H9 (cell line): ENCODE results near the gene CLK3. TPM values are rescaled to one million over a fixed set of nuclear protein-coding genes. Genes with fewer than 3 reads are reported as not detected.
A peak's percentile ranks its signal among the peaks of the same experiment; 100 is the strongest.

ENCODE experiments used
- DNase-seq: peaks from one replicate; pipeline ENCODE4 v3.0.0-alpha.2; 2017
- H2AFZ ChIP-seq: one replicate; pipeline ENCODE4 v1.6.1; 2013; ENCODE audit warnings: mild to moderate bottlenecking, low read length, control low read depth, moderate library complexity
- H2AK5ac ChIP-seq: 2 replicates; pipeline ENCODE4 v1.6.1; 2013; ENCODE audit warnings: low read length, control low read depth, mixed read lengths; ENCODE audit not compliant: insufficient read length
- H2BK120ac ChIP-seq: one replicate; pipeline ENCODE4 v1.6.1; 2013; ENCODE audit warnings: low read depth, mild to moderate bottlenecking, low read length, control low read depth, inconsistent platforms; ENCODE audit not compliant: poor library complexity, severe bottlenecking
- H2BK12ac ChIP-seq: 2 replicates; pipeline ENCODE4 v1.6.1; 2013; ENCODE audit warnings: low read length, control low read depth, mixed read lengths, low read depth; ENCODE audit not compliant: insufficient read length
- H2BK15ac ChIP-seq: 2 replicates; pipeline ENCODE4 v1.6.1; 2013; ENCODE audit warnings: low read depth, low read length, control low read depth
- H2BK20ac ChIP-seq: one replicate; pipeline ENCODE4 v1.6.1; 2013; ENCODE audit warnings: low read depth, mild to moderate bottlenecking, low read length, control low read depth, inconsistent platforms; ENCODE audit not compliant: poor library complexity, severe bottlenecking
- H2BK5ac ChIP-seq: 2 replicates; pipeline ENCODE4 v1.6.1; 2013; ENCODE audit warnings: low read length, control low read depth, mixed read lengths; ENCODE audit not compliant: insufficient read length
- H3K14ac ChIP-seq: 2 replicates; pipeline ENCODE4 v1.6.1; 2013; ENCODE audit warnings: low read length, control low read depth; ENCODE audit not compliant: insufficient read depth
- H3K18ac ChIP-seq: 2 replicates; pipeline ENCODE4 v1.6.1; 2013; ENCODE audit warnings: low read depth, mild to moderate bottlenecking, mixed read lengths, low read length, control low read depth; ENCODE audit not compliant: insufficient read length
- H3K23ac ChIP-seq: 2 replicates; pipeline ENCODE4 v1.6.1; 2013; ENCODE audit warnings: low read length, control low read depth, mixed read lengths, low read depth; ENCODE audit not compliant: insufficient read length
- H3K23me2 ChIP-seq: 2 replicates; pipeline ENCODE4 v1.6.1; 2013; ENCODE audit warnings: low read depth, mild to moderate bottlenecking, mixed read lengths, low read length, control low read depth; ENCODE audit not compliant: insufficient read length, poor library complexity, severe bottlenecking
- H3K27ac ChIP-seq: 2 replicates; pipeline ENCODE4 v1.5.1; 2013; ENCODE audit warnings: low read length, control low read depth, mixed read lengths, low read depth; ENCODE audit not compliant: insufficient read length
- H3K27me3 ChIP-seq: 2 replicates; pipeline ENCODE4 v1.6.1; 2013; ENCODE audit warnings: low read length, control low read depth, inconsistent platforms; ENCODE audit not compliant: insufficient read depth
- H3K4ac ChIP-seq: 2 replicates; pipeline ENCODE4 v1.6.1; 2013; ENCODE audit warnings: low read depth, mild to moderate bottlenecking, control low read depth, inconsistent platforms, low read length, moderate library complexity
- H3K4me1 ChIP-seq: 2 replicates; pipeline ENCODE4 v1.6.1; 2013; ENCODE audit warnings: low read length, control low read depth, inconsistent platforms; ENCODE audit not compliant: insufficient read depth
- H3K4me2 ChIP-seq: 2 replicates; pipeline ENCODE4 v1.6.1; 2013; ENCODE audit warnings: low read length, control low read depth, mixed read lengths; ENCODE audit not compliant: insufficient read length, insufficient read depth
- H3K56ac ChIP-seq: 2 replicates; pipeline ENCODE4 v1.6.1; 2013; ENCODE audit warnings: low read depth, mild to moderate bottlenecking, mixed read lengths, low read length, control low read depth; ENCODE audit not compliant: insufficient read length
- H3K79me1 ChIP-seq: 2 replicates; pipeline ENCODE4 v1.6.1; 2013; ENCODE audit warnings: low read depth, mild to moderate bottlenecking, moderate library complexity, low read length, control low read depth, inconsistent platforms; ENCODE audit not compliant: insufficient read depth, poor library complexity, severe bottlenecking
- H3K79me2 ChIP-seq: 2 replicates; pipeline ENCODE4 v1.6.1; 2013; ENCODE audit warnings: low read length, control low read depth, inconsistent platforms; ENCODE audit not compliant: insufficient read depth
- H3K9ac ChIP-seq: 2 replicates; pipeline ENCODE4 v1.6.1; 2013; ENCODE audit warnings: low read length, control low read depth, mixed read lengths; ENCODE audit not compliant: insufficient read length; ENCODE audit errors: extremely low read depth
- H3K9me3 ChIP-seq: one replicate; pipeline ENCODE4 v1.6.1; 2013; ENCODE audit warnings: low read depth, low read length, inconsistent platforms; ENCODE audit not compliant: control insufficient read depth
- H3T11ph ChIP-seq: one replicate; pipeline ENCODE4 v1.6.1; 2013; ENCODE audit warnings: mild to moderate bottlenecking, low read length, control low read depth, inconsistent platforms
- H4K20me1 ChIP-seq: one replicate; pipeline ENCODE4 v1.6.1; 2013; ENCODE audit not compliant: control insufficient read depth, insufficient read length, insufficient read depth
- H4K5ac ChIP-seq: 2 replicates; pipeline ENCODE4 v1.6.1; 2013; ENCODE audit warnings: low read depth, mild to moderate bottlenecking, mixed read lengths, low read length, control low read depth; ENCODE audit not compliant: insufficient read length
- H4K8ac ChIP-seq: replicated peaks from 2 replicates; pipeline ENCODE4 v1.6.1; 2013; ENCODE audit warnings: low read length, control low read depth, mixed read lengths, low read depth; ENCODE audit not compliant: insufficient read length
- H4K91ac ChIP-seq: 2 replicates; pipeline ENCODE4 v1.6.1; 2013; ENCODE audit warnings: low read depth, mild to moderate bottlenecking, moderate library complexity, mixed read lengths, low read length, control low read depth; ENCODE audit not compliant: insufficient read length
- H3K27ac Mint-ChIP-seq, 3 experiments: 2 replicates in 2 of 3; 3 replicates in 1 of 3; pipeline ENCODE4 v1.8.0; 2020 to 2021; ENCODE audit warnings: mixed read lengths in 3 of 3, mild to moderate bottlenecking in 1 of 3, moderate library complexity in 1 of 3
- H3K27me3 Mint-ChIP-seq: 2 replicates; pipeline ENCODE4 v1.8.0; 2021; ENCODE audit warnings: low read depth, mild to moderate bottlenecking, moderate library complexity, mixed read lengths
- H3K36me3 Mint-ChIP-seq, 3 experiments: 2 replicates in 2 of 3; 3 replicates in 1 of 3; pipeline ENCODE4 v1.8.0; 2020 to 2021; ENCODE audit warnings: low read depth in 3 of 3, mixed read lengths in 3 of 3; ENCODE audit not compliant: insufficient read depth in 1 of 3
- H3K4me1 Mint-ChIP-seq, 2 experiments: 2 replicates each; pipeline ENCODE4 v1.8.0; 2020; ENCODE audit warnings: mixed read lengths in 2 of 2
- H3K4me3 Mint-ChIP-seq, 2 experiments: 2 replicates in 1 of 2; 3 replicates in 1 of 2; pipeline ENCODE4 v1.8.0; 2020 to 2021; ENCODE audit warnings: mild to moderate bottlenecking in 2 of 2, mixed read lengths in 2 of 2, moderate library complexity in 1 of 2
- H3K9me3 Mint-ChIP-seq, 2 experiments: 2 replicates in 1 of 2; 3 replicates in 1 of 2; pipeline ENCODE4 v1.8.0; 2020; ENCODE audit warnings: mild to moderate bottlenecking in 2 of 2, mixed read lengths in 2 of 2, moderate library complexity in 1 of 2
- CTCF ChIP-seq: fragments of 200-600 bp; sonication (generic); conservative IDR thresholded peaks from 3 replicates; pipeline ENCODE4 v1.8.0; 2021; ENCODE audit warnings: antibody characterized with exemption, mild to moderate bottlenecking
- WGBS: extraction: QIAGEN DNeasy Blood & Tissue Kit; methylation state at CpG from one replicate; pipeline ENCODE4 v1.1.7; 2013; ENCODE audit warnings: missing lambda C conversion rate, low lambda C conversion rate, mixed read lengths; ENCODE audit not compliant: insufficient read length; ENCODE audit errors: extremely low coverage; 5-methylcytosine and 5-hydroxymethylcytosine counted together
- total RNA-seq: library from RNA; stranded (reverse); gene quantifications from 2 replicates; pipeline ENCODE4 v1.2.1, GENCODE V29; 2021

CLK3 gene
- total RNA-seq, 1 experiment from 2014 or later, result 40.8 TPM

GRCh38 chr15:74616366-74616939 lies 817 bp downstream of the CLK3 start:
- H4K8ac ChIP-seq, result no peak overlapping the region
- Mint-ChIP-seq H3K4me3 (peak overlapping the region; percentile 85 to 93), H3K36me3 (peaks cover 17 to 24% (median 23%) of the 10 kb centered on the region in 3 experiments; a peak in 6 of 7 replicates), H3K27me3 (peaks cover 19% of the 10 kb centered on the region), H3K9me3 (no peaks in the 10 kb centered on the region), H3K27ac (peak overlapping the region in 2 of 3 experiments; percentile 82 to 88; a peak in 3 of 7 replicates), H3K4me1 (peaks cover 24 to 27% of the 10 kb centered on the region in 2 experiments)
- H3K27ac ChIP-seq, result no peak overlapping the region
- H2BK120ac ChIP-seq, result no peak overlapping the region
- H2BK20ac ChIP-seq, result no peak overlapping the region
- no peak overlapping the region for H2BK12ac ChIP-seq
- no peaks in the 10 kb centered on the region for H3K4me1 ChIP-seq
- H2BK15ac ChIP-seq, result no peak overlapping the region
- no peak overlapping the region for H2AFZ ChIP-seq
- no peak overlapping the region for H3K18ac ChIP-seq
- peak overlapping the region; percentile 76; the same call in 1 of the 2 replicates for H3K14ac ChIP-seq
- no peak overlapping the region for H3K4ac ChIP-seq
- H3K27me3 ChIP-seq, result no peaks in the 10 kb centered on the region; the same call in 1 of the 2 replicates
- H2AK5ac ChIP-seq, result no peak overlapping the region
- H3K4me2 ChIP-seq, result peak overlapping the region; percentile 84
- H3K23me2 ChIP-seq, result peaks cover 16% of the 10 kb centered on the region
- H3K23ac ChIP-seq, result no peak overlapping the region
- peak overlapping the region; percentile 86 for H3K9ac ChIP-seq
- no CpG with 5 or more reads among the region's 18 CpGs for WGBS
- H3T11ph ChIP-seq, result no peak overlapping the region
- DNase-seq, result no peak
- H3K9me3 ChIP-seq, result no peaks in the 10 kb centered on the region
- TF ChIP-seq CTCF, result no peak
- H2BK5ac ChIP-seq, result no peak overlapping the region
- peaks cover 11% of the 10 kb centered on the region for H3K79me1 ChIP-seq
- peaks cover 25% of the 10 kb centered on the region; the same call in 1 of the 2 replicates for H3K79me2 ChIP-seq
- no peak overlapping the region for H4K5ac ChIP-seq
- H3K56ac ChIP-seq, result no peak overlapping the region
- no peak overlapping the region for H4K91ac ChIP-seq
- no peaks in the 10 kb centered on the region for H4K20me1 ChIP-seq
